Measurements from ENCODE around the gene ALOXE3.
"Not testable (repeated sequence)": the region's sequence is repeated elsewhere in the genome, so short reads cannot be mapped to it uniquely, and the experiment has no call there.

ALOXE3 gene

DNA sequence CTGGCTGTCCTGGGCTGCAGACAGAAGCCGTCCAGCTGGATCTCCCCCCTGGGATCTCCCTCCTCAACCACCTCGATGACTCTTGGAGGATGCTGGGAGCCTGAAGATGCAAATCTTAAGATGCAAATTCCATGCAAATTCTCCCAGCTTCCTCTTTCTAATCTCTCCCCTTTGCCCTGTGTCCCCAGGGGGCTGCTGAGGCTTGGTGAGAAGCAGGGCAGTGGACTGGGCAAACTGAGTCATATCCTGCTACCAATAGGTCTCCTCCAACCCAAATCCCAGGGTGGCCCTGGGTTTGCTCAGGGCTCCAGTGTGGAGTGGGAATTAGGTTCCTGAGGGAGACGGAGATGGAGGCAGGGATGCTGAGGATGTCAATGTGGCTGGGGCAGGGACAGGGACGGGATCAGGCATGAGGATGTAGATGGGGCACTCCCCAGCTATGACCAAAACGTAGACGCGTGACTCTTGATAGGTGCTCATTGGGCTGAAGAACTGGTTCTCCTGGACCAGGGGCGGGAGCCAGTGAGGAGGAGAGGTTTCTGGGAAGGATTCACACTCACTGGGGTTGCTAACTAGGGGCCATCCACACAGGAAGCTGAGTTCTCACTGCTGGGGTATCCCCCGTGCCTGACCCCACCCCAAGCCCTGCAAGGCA is 27.2 kb downstream of the ALOXE3 start:
- H3K27me3 ChIP-seq (ENCODE audit: control insufficient read depth, insufficient read depth, low read length), result peaks cover 20% of the 10 kb centered on the region
- no peaks in the 10 kb centered on the region for H3K4me1 ChIP-seq (ENCODE audit: control insufficient read depth, insufficient read depth, low read length)
- no peak overlapping the region for H3K4me3 ChIP-seq (ENCODE audit: low read depth, low read length)
- H3K9me3 ChIP-seq (ENCODE audit: control insufficient read depth, insufficient read depth, low read length), result no peaks in the 10 kb centered on the region
- H3K36me3 ChIP-seq (ENCODE audit: control insufficient read depth, insufficient read depth, low read length), result no peaks in the 10 kb centered on the region
- H3K9ac ChIP-seq (ENCODE audit: low read depth, low read length), result no peak overlapping the region

DNA sequence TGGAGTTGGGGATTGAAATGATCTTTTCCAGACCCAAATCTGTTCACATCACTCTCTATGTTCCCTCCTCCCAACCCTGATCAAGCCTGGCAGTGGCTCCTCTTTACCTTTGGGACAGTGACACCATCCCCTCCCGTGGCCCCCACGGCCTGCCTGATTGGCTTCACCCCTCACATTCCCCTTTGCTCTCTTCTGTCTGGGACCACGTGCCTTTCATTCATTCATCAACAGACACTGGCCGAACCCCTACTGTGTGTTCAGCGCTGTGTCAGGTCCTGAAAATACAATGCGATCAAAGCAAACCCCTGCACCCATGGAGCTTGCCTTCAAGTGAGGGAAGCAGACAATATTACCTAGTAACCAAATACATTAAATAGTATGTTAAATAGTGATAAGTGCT is 28.6 kb downstream of the ALOXE3 start:
- no peak overlapping the region for H3K4me3 ChIP-seq (ENCODE audit: low read depth, low read length)
- H3K9ac ChIP-seq (ENCODE audit: low read depth, low read length), result no peak overlapping the region
- H3K27me3 ChIP-seq (ENCODE audit: control insufficient read depth, insufficient read depth, low read length), result peaks cover 17% of the 10 kb centered on the region
- no peaks in the 10 kb centered on the region for H3K36me3 ChIP-seq (ENCODE audit: control insufficient read depth, insufficient read depth, low read length)
- no peaks in the 10 kb centered on the region for H3K4me1 ChIP-seq (ENCODE audit: control insufficient read depth, insufficient read depth, low read length)
- no peaks in the 10 kb centered on the region for H3K9me3 ChIP-seq (ENCODE audit: control insufficient read depth, insufficient read depth, low read length)

DNA sequence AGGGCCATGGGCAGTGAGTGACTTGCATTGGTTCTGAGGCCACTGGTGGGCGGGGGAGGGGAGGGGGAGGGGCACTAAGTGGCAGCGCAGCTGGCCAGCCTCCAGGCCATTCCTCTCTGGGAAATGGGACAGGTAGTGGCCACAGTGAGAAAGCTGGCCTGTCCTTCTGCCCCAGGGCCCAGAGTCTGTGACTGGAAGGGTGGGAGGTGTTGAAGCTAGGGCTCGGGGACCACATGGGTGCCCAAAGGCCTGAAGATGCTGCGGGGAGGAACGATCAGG is 30.4 kb downstream of the ALOXE3 start:
- Histone ChIP-seq H3K9me3 (ENCODE audit: control insufficient read depth, insufficient read depth, low read length) (no peaks in the 10 kb centered on the region), H3K36me3 (ENCODE audit: control insufficient read depth, insufficient read depth, low read length) (no peaks in the 10 kb centered on the region), H3K9ac (ENCODE audit: low read depth, low read length) (no peak overlapping the region), H3K27me3 (ENCODE audit: control insufficient read depth, insufficient read depth, low read length) (peaks cover 16% of the 10 kb centered on the region), H3K4me1 (ENCODE audit: control insufficient read depth, insufficient read depth, low read length) (no peaks in the 10 kb centered on the region), H3K4me3 (ENCODE audit: low read depth, low read length) (no peak overlapping the region)

DNA sequence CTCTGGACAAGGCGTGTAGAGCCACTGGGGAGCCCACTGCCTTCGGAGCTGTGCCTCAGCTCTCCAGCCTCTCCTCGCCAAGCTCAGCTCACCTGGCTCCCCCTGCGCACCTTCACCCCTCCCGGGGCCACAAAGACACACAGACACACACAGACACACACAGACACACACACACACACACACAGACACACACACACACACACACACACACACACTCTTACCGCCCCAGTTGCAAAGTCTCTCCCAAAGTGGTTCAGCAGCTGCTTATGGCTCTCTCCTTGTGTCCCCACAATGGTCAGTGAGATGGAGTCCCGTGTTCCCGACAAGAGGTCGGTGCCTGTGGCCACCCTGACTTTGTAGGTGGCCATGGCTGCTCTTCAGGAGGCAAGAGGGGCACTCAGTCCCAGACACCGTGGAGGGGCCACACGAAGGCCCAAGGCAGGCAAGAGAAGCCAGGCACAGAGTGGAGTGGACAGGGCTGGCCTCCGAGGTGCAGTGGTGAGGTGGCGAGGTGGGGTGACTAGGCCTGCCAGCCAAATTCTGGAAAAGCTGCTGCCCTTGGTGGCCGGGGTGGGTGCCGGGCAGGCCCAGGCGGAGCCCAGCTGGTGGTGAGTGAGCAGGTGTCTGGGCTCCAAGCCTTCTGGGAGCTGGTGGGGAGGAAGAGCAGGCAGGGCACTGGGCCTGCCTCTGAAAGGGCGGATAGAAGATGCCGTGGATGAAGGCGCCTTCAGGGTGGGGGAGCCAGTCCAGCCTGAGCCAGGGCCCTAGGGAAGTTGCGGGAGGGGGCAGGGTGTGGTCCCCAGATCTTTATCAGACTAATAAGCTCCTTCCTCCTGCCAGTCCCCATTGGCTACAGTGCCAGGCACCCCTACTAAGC is 31.0 kb downstream of the ALOXE3 start, which contains the start of gene ALOX12B:
ALOX12B (minus strand) TSS at position 642 of the 877 bp plus-strand sequence; CDS start at position 368, 274 bp downstream.
- Histone ChIP-seq H3K4me3 (ENCODE audit: low read depth, low read length) (no peak within 1 kb of the TSS), H3K27me3 (ENCODE audit: control insufficient read depth, insufficient read depth, low read length) (peaks cover 17% of the 10 kb centered on the region), H3K36me3 (ENCODE audit: control insufficient read depth, insufficient read depth, low read length) (no peaks in the 10 kb centered on the region)

DNA sequence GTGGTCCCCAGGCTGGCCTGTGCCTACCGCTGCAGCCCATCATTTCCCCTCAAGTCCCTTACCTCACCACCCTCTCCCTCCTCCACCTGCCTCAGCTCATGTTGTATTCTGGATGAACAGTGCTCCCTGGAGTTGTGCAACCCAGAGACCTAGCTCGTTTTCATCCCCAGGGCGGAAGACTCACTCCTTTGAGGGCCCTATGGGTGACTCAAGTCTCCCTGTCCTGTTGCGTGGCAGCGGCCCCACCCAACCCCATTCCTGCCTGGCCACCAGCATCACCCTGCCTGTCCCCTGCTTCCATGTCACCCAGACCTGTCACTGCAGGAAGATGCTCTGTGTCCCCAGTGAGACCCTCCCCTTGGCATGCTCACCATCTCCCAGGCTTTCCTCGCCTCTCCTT is 34.1 kb downstream of the ALOXE3 start:
- no peaks in the 10 kb centered on the region for H3K9me3 ChIP-seq (ENCODE audit: control insufficient read depth, insufficient read depth, low read length)
- H3K36me3 ChIP-seq (ENCODE audit: control insufficient read depth, insufficient read depth, low read length), result no peaks in the 10 kb centered on the region
- H3K4me3 ChIP-seq (ENCODE audit: low read depth, low read length), result no peak overlapping the region
- H3K9ac ChIP-seq (ENCODE audit: low read depth, low read length), result no peak overlapping the region
- H3K4me1 ChIP-seq (ENCODE audit: control insufficient read depth, insufficient read depth, low read length), result no peaks in the 10 kb centered on the region
- peaks cover 36% of the 10 kb centered on the region for H3K27me3 ChIP-seq (ENCODE audit: control insufficient read depth, insufficient read depth, low read length)

More for the DNA sequence above, 31.0 kb downstream of the ALOXE3 start, which contains the start of gene ALOX12B:
- H3K9ac ChIP-seq (ENCODE audit: low read depth, low read length), result no peak within 1 kb of the TSS
- H3K4me1 ChIP-seq (ENCODE audit: control insufficient read depth, insufficient read depth, low read length), result no peaks in the 10 kb centered on the region
- no peaks in the 10 kb centered on the region for H3K9me3 ChIP-seq (ENCODE audit: control insufficient read depth, insufficient read depth, low read length)

DNA sequence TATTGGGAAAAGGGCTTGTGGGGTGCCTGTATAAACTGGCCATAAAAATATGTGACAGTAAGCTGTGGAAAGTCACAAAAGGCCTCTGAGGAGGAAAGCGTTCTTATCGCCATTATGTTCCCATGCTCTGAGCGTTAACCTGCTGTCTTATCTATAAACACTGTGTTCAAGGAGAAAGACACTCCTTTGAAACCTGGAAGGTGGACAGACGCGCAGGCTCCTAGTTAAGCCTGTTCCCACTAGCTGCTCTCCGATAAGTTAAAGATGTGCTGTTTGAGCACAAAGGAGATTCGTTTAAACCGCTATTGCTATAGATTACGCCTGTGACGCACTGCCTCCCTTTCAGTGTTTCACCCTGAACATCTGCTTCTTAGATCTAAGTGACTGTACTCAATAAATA is 36.0 kb downstream of the ALOXE3 start:
- H3K9me3 ChIP-seq (ENCODE audit: control insufficient read depth, insufficient read depth, low read length), result no peaks in the 10 kb centered on the region
- H3K4me1 ChIP-seq (ENCODE audit: control insufficient read depth, insufficient read depth, low read length), result no peaks in the 10 kb centered on the region
- H3K27me3 ChIP-seq (ENCODE audit: control insufficient read depth, insufficient read depth, low read length), result peaks cover 43% of the 10 kb centered on the region
- H3K4me3 ChIP-seq (ENCODE audit: low read depth, low read length), result no peak overlapping the region
- no peak overlapping the region for H3K9ac ChIP-seq (ENCODE audit: low read depth, low read length)
- no peaks in the 10 kb centered on the region for H3K36me3 ChIP-seq (ENCODE audit: control insufficient read depth, insufficient read depth, low read length)

DNA sequence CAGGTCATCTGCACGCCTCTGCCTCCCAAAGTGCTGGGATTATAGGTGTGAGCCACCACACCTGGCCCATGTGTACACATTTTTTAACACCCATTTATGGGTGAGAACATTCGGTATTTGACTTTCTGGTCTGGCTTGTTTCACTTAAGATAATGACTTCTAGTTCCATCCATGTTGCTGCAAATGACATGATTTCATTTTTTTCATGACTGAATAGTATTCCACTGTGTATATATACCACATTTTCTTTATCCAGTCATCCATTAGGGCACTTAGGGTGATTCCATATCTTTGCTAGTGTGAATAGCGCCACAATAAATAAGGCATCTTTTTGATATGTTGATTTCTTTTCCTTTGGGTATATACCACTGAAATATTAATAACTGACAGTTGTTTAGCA is 36.4 kb downstream of the ALOXE3 start:
- no peaks in the 10 kb centered on the region for H3K36me3 ChIP-seq (ENCODE audit: control insufficient read depth, insufficient read depth, low read length)

DNA sequence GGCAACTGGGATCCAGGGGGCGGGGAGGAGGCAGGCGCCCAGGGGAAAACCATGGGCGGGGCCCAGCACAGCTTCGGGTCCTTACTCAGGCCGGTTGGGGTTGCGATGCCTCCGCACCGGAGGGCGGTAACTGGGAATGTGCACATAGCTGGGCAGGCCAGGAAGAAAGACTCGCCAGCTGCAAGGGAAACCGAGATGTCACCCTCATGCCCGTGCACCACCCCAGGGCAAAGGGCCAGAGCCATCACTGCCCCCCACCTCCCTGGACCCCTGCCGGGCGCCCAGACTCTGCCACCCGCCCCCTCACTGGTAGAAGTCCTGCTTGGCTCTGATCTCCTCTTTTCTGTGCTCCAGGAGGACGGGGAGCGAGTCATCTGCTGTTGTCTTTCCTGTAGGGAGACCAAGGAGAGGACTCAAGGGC is 37.5 kb downstream of the ALOXE3 start:
- no peaks in the 10 kb centered on the region for H3K4me1 ChIP-seq (ENCODE audit: control insufficient read depth, insufficient read depth, low read length)
- H3K36me3 ChIP-seq (ENCODE audit: control insufficient read depth, insufficient read depth, low read length), result no peaks in the 10 kb centered on the region
- H3K4me3 ChIP-seq (ENCODE audit: low read depth, low read length), result peak overlapping the region; percentile 84
- no peaks in the 10 kb centered on the region for H3K9me3 ChIP-seq (ENCODE audit: control insufficient read depth, insufficient read depth, low read length)
- no peak overlapping the region for H3K9ac ChIP-seq (ENCODE audit: low read depth, low read length)
- H3K27me3 ChIP-seq (ENCODE audit: control insufficient read depth, insufficient read depth, low read length), result peaks cover 54% of the 10 kb centered on the region

More for the DNA sequence above, 36.4 kb downstream of the ALOXE3 start:
- H3K9me3 ChIP-seq (ENCODE audit: control insufficient read depth, insufficient read depth, low read length), result no peaks in the 10 kb centered on the region
- peaks cover 45% of the 10 kb centered on the region for H3K27me3 ChIP-seq (ENCODE audit: control insufficient read depth, insufficient read depth, low read length)
- H3K4me1 ChIP-seq (ENCODE audit: control insufficient read depth, insufficient read depth, low read length), result no peaks in the 10 kb centered on the region
- no peak overlapping the region for H3K4me3 ChIP-seq (ENCODE audit: low read depth, low read length)
- no peak overlapping the region for H3K9ac ChIP-seq (ENCODE audit: low read depth, low read length)

DNA sequence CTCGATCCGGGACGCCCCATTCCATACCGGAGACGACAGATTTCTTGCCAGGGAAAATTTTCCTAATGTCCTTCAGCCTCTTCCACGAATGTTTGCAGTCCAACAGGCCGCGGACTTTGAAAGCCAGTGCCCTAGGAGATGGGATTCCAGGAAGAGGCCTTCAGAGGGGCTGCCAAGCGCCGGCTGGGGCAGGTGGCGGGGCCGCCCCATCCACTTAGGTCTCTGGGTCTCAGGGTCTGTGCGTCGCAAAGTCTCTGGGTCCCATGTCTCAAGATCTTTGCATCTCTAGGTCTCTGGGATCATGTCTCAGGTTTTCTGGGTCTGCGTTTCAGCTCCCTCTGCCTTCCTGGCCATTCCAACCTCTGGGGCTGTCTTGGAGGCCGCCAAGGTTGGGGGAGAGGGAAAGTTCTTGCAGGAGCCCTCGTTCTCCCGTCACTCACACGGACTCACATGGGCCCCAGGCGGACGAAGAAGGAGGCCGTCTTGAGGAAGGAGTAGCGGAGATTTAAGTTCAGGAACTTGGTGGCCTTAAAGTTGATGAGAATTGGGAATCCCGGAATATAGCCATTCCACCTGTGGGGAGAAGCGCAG is 38.0 kb downstream of the ALOXE3 start:
- Histone ChIP-seq H3K4me1 (ENCODE audit: control insufficient read depth, insufficient read depth, low read length) (no peaks in the 10 kb centered on the region), H3K9ac (ENCODE audit: low read depth, low read length) (no peak overlapping the region), H3K9me3 (ENCODE audit: control insufficient read depth, insufficient read depth, low read length) (no peaks in the 10 kb centered on the region), H3K27me3 (ENCODE audit: control insufficient read depth, insufficient read depth, low read length) (peaks cover 59% of the 10 kb centered on the region), H3K36me3 (ENCODE audit: control insufficient read depth, insufficient read depth, low read length) (no peaks in the 10 kb centered on the region), H3K4me3 (ENCODE audit: low read depth, low read length) (peak overlapping the region; percentile 84)

DNA sequence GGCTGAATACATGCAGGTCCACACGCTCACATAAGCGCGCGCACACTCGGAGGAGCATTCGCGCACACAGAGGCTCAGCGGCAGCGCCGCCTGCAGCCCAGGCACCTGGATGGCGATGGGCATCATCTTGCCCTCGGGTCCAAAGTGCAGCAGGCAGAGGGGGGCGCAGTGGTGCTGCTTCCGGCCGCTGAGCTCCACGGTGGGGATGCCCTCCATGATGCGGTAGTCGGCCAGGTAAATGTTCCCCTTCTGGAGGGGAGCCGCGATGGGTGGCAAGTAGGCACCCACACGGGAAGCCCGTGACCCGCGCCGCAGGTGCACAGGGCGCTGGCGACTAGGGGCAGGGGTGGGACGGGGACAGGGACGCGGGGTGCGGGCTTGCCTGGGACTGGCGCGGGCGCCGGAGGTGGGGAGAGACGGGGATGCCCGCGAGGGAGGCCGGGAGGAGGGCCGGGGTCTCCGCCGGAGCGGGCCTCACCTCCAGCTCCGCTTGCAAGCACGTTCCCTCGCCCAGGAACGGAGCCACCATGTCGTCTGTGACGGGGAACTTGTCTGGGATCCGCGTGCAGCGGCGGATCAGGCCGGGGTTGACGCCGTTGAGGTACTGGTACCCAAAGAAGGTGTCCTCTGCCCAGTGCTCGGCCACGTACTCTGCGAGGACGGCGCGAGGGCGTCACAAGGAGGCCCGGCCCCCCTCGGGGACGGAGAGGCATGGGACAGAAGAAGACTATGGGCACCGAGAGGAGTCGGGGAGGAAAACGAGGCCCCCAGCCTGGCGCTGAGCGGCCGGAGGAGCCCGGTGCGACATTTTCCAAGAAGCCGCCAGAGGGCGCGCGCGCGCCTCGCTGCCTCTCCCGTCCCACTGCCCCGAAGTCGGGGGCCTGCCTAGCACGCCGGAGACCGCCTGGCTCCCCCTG is 38.8 kb downstream of the ALOXE3 start:
- Histone ChIP-seq H3K9ac (ENCODE audit: low read depth, low read length) (no peak overlapping the region), H3K9me3 (ENCODE audit: control insufficient read depth, insufficient read depth, low read length) (no peaks in the 10 kb centered on the region), H3K4me3 (ENCODE audit: low read depth, low read length) (peak overlapping the region; percentile 84), H3K27me3 (ENCODE audit: control insufficient read depth, insufficient read depth, low read length) (peaks cover 66% of the 10 kb centered on the region), H3K36me3 (ENCODE audit: control insufficient read depth, insufficient read depth, low read length) (no peaks in the 10 kb centered on the region), H3K4me1 (ENCODE audit: control insufficient read depth, insufficient read depth, low read length) (no peaks in the 10 kb centered on the region)

DNA sequence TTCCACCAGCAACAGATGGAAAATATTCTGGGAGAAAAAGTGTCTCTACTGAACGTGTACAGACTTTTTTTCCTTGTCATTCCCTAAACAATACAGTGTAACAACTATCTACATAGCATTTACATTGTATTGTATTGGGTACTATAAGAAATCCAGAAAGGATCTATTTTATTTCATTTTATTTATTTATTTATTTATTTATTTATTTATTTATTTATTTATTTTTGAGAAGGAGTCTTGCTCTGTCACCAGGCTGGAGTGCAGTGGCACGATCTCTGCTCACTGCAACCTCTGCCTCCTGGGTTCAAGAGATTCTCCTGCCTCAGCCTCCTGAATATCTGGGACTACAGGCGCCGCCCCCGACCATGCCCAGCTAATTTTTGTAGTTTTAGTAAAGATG is 40.4 kb downstream of the ALOXE3 start:
- H3K9me3 ChIP-seq (ENCODE audit: control insufficient read depth, insufficient read depth, low read length); H3K4me3 ChIP-seq (ENCODE audit: low read depth, low read length); H3K4me1 ChIP-seq (ENCODE audit: control insufficient read depth, insufficient read depth, low read length); H3K36me3 ChIP-seq (ENCODE audit: control insufficient read depth, insufficient read depth, low read length); H3K9ac ChIP-seq (ENCODE audit: low read depth, low read length): not testable (repeated sequence)
- H3K27me3 ChIP-seq (ENCODE audit: control insufficient read depth, insufficient read depth, low read length), result peaks cover 82% of the 10 kb centered on the region
